GM21447 (cell line): ENCODE data around the gene MIR17HG.
A peak's percentile ranks its signal among the peaks of the same experiment; 100 is the strongest.

Source experiments
- ATAC-seq: cut with Tn5 transposase; IDR thresholded peaks from one replicate; pipeline ENCODE4 v1.9.1; 2021; ENCODE audit not compliant: unreplicated experiment

MIR17HG gene

DNA sequence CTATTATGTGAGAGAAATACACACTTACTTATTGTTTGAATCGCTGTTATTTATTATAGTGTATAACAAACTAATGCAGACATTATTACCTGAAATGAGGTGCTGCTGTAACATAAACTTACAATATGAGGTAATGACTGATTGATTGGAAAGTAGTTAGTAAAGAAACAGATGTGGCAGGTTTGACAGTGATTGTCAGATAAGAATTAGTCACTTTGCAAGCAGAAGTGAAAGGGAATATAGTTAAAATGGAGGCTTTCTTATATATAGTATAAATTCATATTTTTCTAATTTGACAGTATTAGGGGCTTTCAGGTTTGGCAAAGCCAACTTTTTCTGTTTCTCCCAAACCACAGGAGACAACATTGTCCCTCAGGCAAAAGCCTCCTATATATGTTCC, 20.6 kb downstream of the MIR17HG start:
- ATAC-seq = no peak

DNA sequence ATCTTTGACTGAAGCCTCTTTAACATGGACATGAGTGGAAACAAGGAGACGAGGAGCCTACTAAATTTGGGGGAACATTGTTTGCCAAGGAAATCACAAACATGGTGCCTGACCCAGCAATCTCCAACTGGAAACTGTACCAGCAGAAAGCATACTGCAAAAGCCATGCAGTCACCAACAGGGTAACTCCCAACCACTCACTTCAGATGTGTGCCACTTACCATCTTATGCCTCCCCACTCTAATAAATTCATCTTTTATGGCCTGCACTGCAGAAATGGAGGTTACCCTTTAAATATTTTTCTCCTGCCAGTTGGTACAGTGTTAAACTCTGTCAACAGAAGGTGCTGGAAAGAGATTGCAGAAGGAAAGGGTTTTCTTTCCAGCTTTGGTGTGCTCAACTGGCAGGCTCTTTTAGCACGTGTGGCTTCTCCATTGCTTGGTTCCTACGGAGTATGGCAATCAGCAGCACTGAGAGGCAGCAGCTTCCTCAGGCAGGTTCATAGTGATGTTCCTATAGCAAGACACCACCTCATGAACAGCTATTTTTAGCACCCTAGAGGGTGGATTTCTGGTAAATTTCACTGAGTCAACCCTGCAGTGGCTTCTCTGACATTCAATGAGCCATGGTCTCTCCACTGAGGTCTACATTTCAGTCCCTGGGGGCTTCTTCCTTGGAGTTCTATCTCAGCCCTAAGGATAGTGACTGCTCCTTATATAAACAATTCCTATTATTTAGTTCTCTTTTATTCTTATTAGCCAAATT, 21.4 kb downstream of the MIR17HG start:
- no peak for ATAC-seq

DNA sequence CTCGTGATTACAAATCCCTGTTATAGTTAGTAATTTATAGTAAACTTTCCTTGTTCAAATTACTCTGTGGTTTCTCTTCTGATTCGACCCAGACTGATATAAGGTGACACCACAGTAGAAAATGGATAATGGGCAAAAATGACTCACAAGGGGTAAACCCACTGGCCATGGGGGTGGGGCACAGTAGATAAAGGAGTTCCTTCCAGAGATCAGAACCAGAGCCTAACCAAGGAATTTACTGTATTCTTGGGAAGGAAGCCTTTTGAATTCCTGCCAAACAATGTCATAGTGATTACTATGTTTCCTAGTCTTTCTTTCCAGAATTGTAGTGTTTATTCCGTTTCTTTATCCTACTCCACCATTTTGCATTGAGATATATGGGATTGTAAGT, 21.9 kb downstream of the MIR17HG start:
- no peak for ATAC-seq

DNA sequence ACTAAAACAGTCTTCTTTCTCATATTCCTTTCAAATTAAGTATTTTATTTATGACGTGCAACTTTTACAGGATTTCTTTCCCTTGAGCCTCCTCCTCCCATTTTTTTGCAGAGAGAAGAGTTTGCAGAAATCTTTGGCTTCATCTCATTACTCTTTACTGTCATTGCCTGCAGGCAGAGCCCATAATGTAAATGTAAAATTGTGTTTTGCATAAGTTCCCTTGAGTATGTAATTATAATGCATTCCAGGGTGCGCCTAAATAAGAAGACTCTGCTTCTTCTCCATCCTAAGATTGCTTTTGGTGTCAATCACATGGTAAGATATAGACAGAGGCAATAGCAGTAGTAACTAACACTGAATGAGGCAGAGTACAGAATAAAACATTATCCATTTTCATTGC, 23.0 kb downstream of the MIR17HG start:
- ATAC-seq = no peak

DNA sequence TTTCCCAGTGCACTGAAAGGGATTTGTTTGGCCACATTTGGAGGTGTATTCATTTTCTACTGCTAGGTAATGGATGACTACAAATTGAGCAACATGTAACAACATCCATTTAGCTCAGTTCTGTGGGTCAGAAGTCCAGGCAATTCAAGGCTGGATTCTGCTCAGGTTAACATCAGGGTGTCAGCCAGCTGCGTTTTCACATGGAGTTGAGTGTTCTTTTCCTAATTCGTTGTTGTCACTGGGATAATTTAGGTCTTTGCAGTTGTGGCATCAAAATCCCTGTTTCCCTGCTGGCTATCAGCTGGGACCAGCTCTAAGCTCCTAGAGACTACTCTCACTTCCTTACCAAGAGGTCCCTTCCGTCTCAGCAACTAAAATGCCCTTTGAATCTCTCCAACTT, 25.4 kb downstream of the MIR17HG start:
- no peak for ATAC-seq

DNA sequence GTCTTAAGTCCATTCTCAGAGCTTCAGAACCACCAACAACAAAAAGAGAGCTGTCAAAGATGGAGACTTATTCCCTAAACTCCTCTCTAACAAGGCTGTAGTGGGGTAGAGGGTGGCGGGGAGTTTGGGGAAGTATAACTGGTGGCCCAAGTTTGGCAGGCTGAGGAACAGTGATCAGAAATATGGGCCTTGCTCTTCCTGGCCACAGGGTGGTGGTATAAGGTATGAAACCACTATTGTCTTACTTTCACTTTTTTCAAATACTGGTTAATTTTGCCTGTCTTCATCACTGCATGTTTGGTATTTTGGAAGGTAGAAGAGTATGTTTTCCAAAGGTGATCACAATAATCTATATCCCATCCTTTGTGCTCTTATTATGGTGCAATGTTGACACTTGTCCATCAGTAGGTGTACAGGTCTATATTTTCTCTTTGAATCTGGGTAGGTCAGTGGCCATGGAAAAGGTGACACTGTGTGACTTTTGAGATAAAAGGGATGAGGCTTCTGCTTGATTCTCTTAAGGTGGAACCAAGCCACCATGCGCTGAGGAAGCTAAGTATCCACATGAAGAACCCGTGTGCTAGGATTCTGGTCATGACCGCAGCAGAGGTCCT, 27.7 kb downstream of the MIR17HG start:
- ATAC-seq = peak; percentile 99

DNA sequence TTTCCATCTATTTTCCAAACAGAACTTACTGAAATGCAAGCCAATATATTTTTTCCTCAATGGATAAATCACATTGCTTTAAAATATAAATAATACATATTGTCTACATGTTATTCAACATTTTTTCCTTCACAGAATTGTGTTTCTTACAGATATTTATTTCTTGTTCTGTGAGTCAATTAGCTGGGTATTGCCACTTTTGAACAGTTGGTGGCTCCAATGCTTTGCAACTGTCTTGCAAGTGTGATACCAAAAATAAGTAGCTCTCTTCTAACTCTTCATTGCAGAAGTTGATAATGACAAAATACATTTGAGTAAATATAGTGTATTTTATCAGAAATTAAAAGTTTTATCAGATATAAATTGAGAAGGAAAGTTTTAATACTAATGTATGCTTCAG, 33.9 kb downstream of the MIR17HG start:
- ATAC-seq = no peak

DNA sequence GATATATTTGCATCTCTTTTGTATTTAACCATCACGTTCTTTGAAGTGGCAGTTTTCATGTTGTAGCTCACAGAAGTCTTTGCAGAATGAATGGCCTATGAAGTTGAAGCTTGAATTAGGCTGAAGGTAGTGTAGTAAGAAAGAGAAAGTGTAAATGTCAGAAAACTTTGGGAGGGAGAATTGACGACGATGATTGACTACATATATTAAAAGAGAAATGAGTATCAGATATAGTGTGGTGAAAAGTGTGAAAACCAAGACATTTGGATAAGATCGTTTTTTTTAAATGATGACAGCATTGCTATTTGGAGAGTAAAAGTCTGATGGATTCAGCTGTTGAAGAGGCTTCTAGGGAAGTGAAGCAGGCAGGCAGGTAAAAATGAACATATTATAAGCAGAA, 36.3 kb downstream of the MIR17HG start:
- ATAC-seq = no peak

DNA sequence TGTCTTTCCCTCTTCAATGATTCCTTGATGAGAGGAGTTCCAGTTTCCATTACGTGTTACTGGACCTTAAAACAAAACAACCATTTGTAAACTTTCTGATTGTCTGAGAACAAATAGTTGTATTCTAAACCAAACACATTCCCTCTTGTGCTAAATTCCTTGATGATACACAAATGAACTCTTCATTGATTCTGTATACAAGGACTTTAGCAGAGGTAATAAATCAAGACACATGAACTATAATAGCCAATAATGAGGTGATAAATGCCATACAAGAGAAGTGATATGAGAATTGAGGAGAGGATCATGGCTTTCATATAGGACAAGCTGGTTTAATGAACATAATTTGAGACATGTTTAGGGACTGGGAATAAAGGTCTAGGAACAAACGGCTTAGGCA, 37.4 kb downstream of the MIR17HG start:
- ATAC-seq = no peak

DNA sequence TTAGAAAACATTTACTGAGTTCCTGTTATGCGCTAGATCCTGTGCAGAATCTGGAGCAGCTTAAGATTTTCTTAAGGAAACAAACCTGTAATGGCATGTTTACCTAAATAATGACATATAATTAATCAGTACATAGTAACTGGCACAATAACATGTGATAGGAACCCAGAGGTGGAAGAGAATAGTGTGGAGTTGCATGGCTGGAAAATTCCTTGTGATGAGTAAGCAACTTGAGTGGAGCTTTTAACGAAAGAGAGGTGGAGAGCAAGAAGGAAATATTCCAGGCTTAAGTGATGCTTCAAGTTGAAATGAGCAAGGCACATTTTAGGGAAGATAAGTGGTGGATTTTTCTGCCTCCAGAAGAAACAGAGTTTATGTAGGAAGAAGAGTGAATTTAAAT, 41.7 kb downstream of the MIR17HG start:
- no peak for ATAC-seq

DNA sequence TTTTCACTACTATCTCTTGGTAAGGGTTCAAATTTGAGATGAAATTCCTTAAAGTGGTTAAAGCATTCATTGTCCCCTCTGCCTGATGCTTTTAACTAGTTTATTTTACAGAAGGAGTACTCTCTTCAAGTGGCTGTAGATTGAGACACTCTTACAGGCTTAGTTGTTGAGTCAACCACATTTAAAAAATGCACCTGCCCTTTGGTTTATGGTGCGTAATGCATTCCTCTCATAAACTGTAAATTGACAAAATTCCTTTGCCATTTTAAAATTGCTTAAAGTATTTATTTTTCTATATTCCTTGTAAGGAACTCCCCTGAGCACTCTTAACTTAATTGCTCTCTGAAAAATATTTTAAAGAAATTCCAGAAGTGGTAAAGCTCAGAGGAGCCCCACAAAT, 50.1 kb downstream of the MIR17HG start:
- no peak for ATAC-seq

DNA sequence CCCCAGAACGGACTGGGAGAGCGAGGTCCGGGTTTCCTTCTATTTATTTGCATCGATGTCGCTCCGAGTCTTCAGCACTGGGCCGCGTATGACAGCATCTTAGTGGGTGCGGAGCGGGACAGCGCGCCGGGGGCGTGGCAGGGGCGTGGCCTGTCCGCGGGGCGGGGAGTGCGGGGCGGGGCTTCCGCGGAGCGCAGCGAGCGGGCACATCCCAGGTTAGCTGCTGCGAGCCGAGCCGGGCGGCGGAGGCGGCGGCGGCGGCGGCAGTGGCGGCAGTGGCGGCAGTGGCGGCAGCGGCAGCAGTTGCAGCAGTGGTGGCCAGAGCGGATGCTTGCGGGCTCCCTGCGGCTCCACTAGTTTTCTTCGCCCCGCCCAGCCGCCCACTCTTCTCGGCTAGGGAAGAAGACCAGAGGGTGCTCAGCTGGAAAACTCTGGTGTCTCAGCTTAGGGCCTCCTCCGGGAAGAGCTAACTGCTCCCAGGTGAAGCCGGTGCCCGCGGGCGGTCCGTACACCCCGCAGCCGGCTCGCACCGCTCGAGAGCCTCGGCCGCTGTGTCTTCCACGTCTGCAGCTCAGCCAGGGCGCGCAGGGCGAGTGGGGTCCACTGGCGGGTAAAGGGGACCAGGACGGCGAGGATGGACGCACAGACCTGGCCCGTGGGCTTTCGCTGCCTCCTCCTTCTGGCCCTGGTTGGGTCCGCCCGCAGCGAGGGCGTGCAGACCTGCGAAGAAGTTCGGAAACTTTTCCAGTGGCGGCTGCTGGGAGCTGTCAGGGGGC, 51.1 kb downstream of the MIR17HG start, which contains the start of gene GPC5:
Gene GPC5 (plus strand): TSS at position 209 of the 776 bp plus-strand sequence.
- peak; percentile 93 for ATAC-seq

DNA sequence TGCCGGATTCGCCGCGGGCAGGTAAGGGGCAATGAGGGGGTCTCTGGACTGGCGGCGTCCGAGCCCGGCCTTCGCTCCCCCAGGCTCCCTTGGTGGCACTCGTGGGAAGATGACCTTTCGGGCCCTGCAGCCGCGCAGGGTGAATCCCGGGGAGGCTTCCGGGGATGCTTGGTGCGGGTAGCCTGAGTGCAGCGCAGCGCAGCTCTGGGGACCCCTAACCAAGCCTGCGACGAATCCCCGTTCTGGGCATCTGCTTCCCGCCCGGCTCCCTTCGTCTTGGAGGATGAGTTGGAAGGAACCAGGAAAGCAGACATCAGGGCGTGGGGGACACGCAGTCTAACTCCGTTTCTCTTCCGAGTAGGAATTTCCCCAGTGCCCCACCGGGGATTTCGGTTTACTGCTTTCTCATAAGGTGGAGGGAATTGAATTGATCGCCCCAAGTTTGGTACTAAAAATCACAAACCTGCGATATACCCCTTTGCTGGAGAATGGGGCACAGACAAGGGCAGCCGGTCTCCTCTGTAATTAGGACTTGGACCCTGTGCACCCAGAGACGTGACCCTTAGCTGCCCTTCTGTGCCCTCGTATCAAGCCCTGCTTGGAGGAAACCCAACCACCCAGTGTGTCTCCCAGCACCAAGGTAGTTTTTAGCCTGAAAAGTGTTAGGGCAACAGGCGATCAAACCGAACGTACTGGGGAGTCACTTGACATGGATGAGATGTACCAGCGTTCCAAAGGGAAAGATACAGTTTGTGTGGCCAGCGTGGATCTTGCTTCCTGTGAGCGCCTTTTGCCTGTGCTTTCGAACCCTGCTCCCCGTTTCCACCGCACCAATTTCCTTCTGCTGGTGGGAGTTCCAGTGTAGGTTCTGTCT, 51.9 kb downstream of the MIR17HG start:
- peak; percentile 6 for ATAC-seq

DNA sequence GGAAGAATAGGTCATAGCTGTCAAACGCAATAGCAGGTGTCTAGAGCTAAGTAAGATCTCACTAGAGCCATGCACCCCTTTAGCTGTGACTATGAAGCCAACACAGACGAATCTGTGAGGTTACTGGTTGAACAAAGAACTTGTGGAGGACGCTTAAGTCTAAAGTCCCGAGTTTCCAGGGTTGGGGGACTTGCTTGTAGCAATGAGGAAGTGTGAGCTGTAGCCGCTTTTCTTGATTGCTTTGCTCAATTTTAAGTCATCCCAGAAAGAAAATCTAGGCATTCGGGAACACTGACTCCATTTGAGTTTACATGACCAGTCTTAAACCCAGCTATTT, 52.5 kb downstream of the MIR17HG start:
- no peak for ATAC-seq

DNA sequence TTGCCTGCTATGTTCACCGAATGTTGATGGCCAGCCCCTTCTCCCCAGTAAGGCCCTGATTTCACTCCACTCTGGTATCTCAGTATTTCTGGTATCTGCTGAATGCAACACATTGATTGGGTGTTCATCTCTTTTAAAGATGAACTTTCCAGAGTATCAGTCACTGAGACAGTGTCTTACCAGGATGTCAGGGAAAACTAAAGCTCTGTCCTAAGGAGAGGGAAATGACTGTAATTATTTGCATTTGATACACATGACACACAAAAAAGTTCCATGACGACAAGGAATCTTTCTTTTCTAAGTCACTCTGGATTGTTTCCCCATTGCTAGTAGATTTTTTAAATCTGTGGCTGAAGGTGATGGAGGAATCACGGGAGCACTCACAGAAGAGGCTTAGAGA, 53.2 kb downstream of the MIR17HG start:
- no peak for ATAC-seq

DNA sequence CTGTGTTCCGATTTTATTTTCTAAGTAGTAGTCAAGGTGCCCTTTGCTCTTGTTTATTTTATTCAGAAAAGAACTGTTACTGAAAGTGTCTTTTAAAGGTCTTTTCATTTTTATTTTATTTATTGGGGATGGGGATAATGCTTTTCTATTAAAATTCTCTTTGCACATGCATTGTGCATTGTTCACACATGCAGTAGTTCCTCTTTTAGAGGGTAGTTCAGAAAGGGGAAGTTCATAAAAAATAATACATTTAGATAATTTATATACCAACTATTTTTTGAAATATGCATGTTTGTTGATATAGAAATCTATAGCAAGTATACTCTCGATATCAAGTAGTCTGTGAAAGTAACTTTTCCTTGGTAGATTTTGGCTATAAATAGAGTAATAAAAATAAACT, 54.4 kb downstream of the MIR17HG start:
- no peak for ATAC-seq
